Left ventricle myocardium superior (tissue), 1 donor: Measurements from ENCODE around the gene LARGE1. TPM values are rescaled to one million over a fixed set of nuclear protein-coding genes. Genes with fewer than 3 reads are reported as not detected.

Source experiments
- ATAC-seq: fragments of 200-7000 bp; cut with Tn5 transposase; one replicate; pipeline ENCODE4 v1.9.1; 2020; ENCODE audit warnings: mild to moderate bottlenecking, moderate library complexity
- DNase-seq: peaks from one replicate; pipeline ENCODE4 v3.0.0-alpha.2; 2020
- intact Hi-C: fragments of 100-400 bp; cut with micrococcal nuclease; formaldehyde crosslinking; loops from one replicate; pipeline ENCODE4 v1.11.0; 2022
- total RNA-seq: library from RNA; stranded (reverse); fragmentation: NEBNext Ultra II Directional; extraction: Animal tissue kit (Norgen Biotek cat#: 25700); gene quantifications from one replicate; pipeline ENCODE4 v1.2.1, GENCODE V29; 2021
- donor health status: DM: no; HTN: yes; CAD: no; lungs with severe emphysema.

LARGE1 gene
- total RNA-seq, 1 donor from 2014 or later, result 147 TPM

- DNase-seq, result peak; percentile 92
- ATAC-seq, result peak; percentile 85
- intact Hi-C loops, result loop anchor here (5.0 to 10.0 kb wide), 2 partner anchors 223 to 280 kb away; no protein-coding TSS in a partner anchor
Observed at GRCh38 chr22:33302049-33302545, 618.2 kb downstream of the LARGE1 start.

GRCh38 chr22:33300165-33300564 is 620.1 kb downstream of the LARGE1 start:
- ATAC-seq (peak; percentile 77), DNase-seq (peak; percentile 52)
- intact Hi-C loops, result loop anchor here (5.0 to 10.0 kb wide), 2 partner anchors 225 to 282 kb away; no protein-coding TSS in a partner anchor

- ATAC-seq (no peak), DNase-seq (no peak)
- intact Hi-C loops, result no loop called here
Observed at GRCh38 chr22:33299245-33299956, 620.9 kb downstream of the LARGE1 start.

GRCh38 chr22:33296941-33297340 is 623.3 kb downstream of the LARGE1 start:
- DNase-seq (no peak), ATAC-seq (no peak)
- intact Hi-C loops, result no loop called here

- no peak for DNase-seq
- intact Hi-C loops, result no loop called here
- no peak for ATAC-seq
Observed at GRCh38 chr22:33288078-33288477, 632.2 kb downstream of the LARGE1 start.

GRCh38 chr22:33275073-33275443 is 645.2 kb downstream of the LARGE1 start:
- peak; percentile 61 for ATAC-seq
- no peak for DNase-seq
- intact Hi-C loops, result no loop called here

GRCh38 chr22:33274214-33275072 is 645.8 kb downstream of the LARGE1 start:
- ATAC-seq, result no peak
- intact Hi-C loops, result no loop called here

GRCh38 chr22:33272871-33273270 is 647.4 kb downstream of the LARGE1 start:
- intact Hi-C loops, result no loop called here
- ATAC-seq, result no peak
- no peak for DNase-seq

More at GRCh38 chr22:33274214-33275072, 645.8 kb downstream of the LARGE1 start:
- no peak for DNase-seq

GRCh38 chr22:33272180-33272579 is 648.1 kb downstream of the LARGE1 start:
- ATAC-seq, result no peak
- intact Hi-C loops, result no loop called here
- DNase-seq, result no peak

- intact Hi-C loops, result no loop called here
- DNase-seq (peak; percentile 77), ATAC-seq (peak; percentile 85)
Observed at GRCh38 chr22:33271390-33272161, 648.7 kb downstream of the LARGE1 start.

GRCh38 chr22:33270596-33270995 is 649.7 kb downstream of the LARGE1 start:
- ATAC-seq (no peak), DNase-seq (no peak)
- intact Hi-C loops, result no loop called here

GRCh38 chr22:33261699-33262098 is 658.6 kb downstream of the LARGE1 start:
- ATAC-seq, result no peak
- no peak for DNase-seq
- intact Hi-C loops, result no loop called here

- no peak for ATAC-seq
- DNase-seq, result no peak
- intact Hi-C loops, result no loop called here
Observed at GRCh38 chr22:33260498-33260897, 659.8 kb downstream of the LARGE1 start.

- DNase-seq, result no peak
Observed at GRCh38 chr22:33255791-33256190, 664.5 kb downstream of the LARGE1 start.

GRCh38 chr22:33248948-33249347 is 671.3 kb downstream of the LARGE1 start:
- DNase-seq (no peak), ATAC-seq (no peak)
- intact Hi-C loops, result no loop called here

More at GRCh38 chr22:33255791-33256190, 664.5 kb downstream of the LARGE1 start:
- ATAC-seq, result no peak
- intact Hi-C loops, result no loop called here

GRCh38 chr22:33247758-33248157 is 672.5 kb downstream of the LARGE1 start:
- intact Hi-C loops, result no loop called here
- DNase-seq (no peak), ATAC-seq (no peak)

GRCh38 chr22:33242078-33242477 is 678.2 kb downstream of the LARGE1 start:
- ATAC-seq (no peak), DNase-seq (no peak)
- intact Hi-C loops, result no loop called here

- intact Hi-C loops, result no loop called here
- ATAC-seq, result no peak
Observed at GRCh38 chr22:33240888-33241475, 679.3 kb downstream of the LARGE1 start.

GRCh38 chr22:33232071-33232470 is 688.2 kb downstream of the LARGE1 start:
- ATAC-seq, result no peak
- intact Hi-C loops, result no loop called here
- no peak for DNase-seq

More at GRCh38 chr22:33240888-33241475, 679.3 kb downstream of the LARGE1 start:
- DNase-seq, result no peak
